Esophagus muscularis mucosa (tissue), 4 donors: ENCODE measurements around the gene MAFB. TPM values are rescaled to one million over a fixed set of nuclear protein-coding genes. Genes with fewer than 3 reads are reported as not detected.
A peak's percentile ranks its signal among the peaks of the same experiment; 100 is the strongest.

ENCODE experiments used
- DNase-seq: peaks from one replicate; pipeline ENCODE4 v3.0.0-alpha.2; 2017; ENCODE audit errors: extremely low spot score
- H3K27ac ChIP-seq, 4 donors: fragments of 200-600 bp; sonication (generic); replicated peaks in 1 of 4; 1 replicate in 3 of 4; 2 replicates in 1 of 4; pipeline ENCODE4 v1.5.1; 2016 to 2019; ENCODE audit warnings: mild to moderate bottlenecking in 1 of 4
- H3K27me3 ChIP-seq, 4 donors: fragments of 200-600 bp; sonication (generic); one replicate each; pipeline versions ENCODE4 v1.5.1 to v1.6.0; 2016 to 2019
- H3K36me3 ChIP-seq, 4 donors: fragments of 200-600 bp; sonication (generic); one replicate each; pipeline ENCODE4 v1.5.1; 2016 to 2019
- H3K4me1 ChIP-seq, 4 donors: fragments of 200-600 bp; sonication (generic); one replicate each; pipeline ENCODE4 v1.5.1; 2016 to 2019
- H3K4me3 ChIP-seq, 4 donors: fragments of 200-600 bp; sonication (generic); 1 replicate in 2 of 4; 2 replicates in 2 of 4; pipeline ENCODE4 v1.5.1; 2016 to 2019; ENCODE audit warnings: mild to moderate bottlenecking in 4 of 4, moderate library complexity in 1 of 4
- H3K9me3 ChIP-seq, 4 donors: fragments of 200-600 bp; sonication (generic); 1 replicate in 3 of 4; 2 replicates in 1 of 4; pipeline ENCODE4 v1.5.1; 2016 to 2019
- CTCF ChIP-seq, 3 experiments: fragments of 200-600 bp in 2 of 3; fragments of 450-650 bp in 1 of 3; sonication (generic) in 2 of 3; IDR thresholded peaks; one replicate each; pipeline ENCODE4 v1.5.1; 2017 to 2019; ENCODE audit warnings: antibody characterized with exemption in 3 of 3, mild to moderate bottlenecking in 2 of 3, moderate library complexity in 1 of 3
- EP300 ChIP-seq: sonication (generic); formaldehyde crosslinking; IDR thresholded peaks from one replicate; pipeline ENCODE4 v1.6.1; 2017; ENCODE audit warnings: antibody characterized with exemption
- POLR2A ChIP-seq: fragments of 450-650 bp; IDR thresholded peaks from one replicate; pipeline ENCODE4 v1.6.1; 2017; ENCODE audit warnings: antibody characterized with exemption, moderate library complexity, mild to moderate bottlenecking, low read depth
- POLR2AphosphoS5 ChIP-seq, 2 donors: sonication (generic); formaldehyde crosslinking; IDR thresholded peaks; one replicate each; pipeline ENCODE4 v1.6.1; 2017; ENCODE audit warnings: antibody characterized with exemption in 2 of 2
- WGBS: methylation state at CpG from one replicate; pipeline ENCODE4 v1.1.5; 2018; 5-methylcytosine and 5-hydroxymethylcytosine counted together
- intact Hi-C: fragments of 100-400 bp; cut with DNase I; formaldehyde crosslinking; loops from one replicate; pipeline ENCODE4 v1.15.1; 2023
- total RNA-seq, 4 donors: library from RNA; depleted of rRNA; stranded (reverse); fragments of >200 nt; gene quantifications; one replicate each; pipeline versions ENCODE4 v1.1.0 to v1.2.1, GENCODE V29; 2016

MAFB gene
- total RNA-seq, 4 donors from 2014 or later, result 34.6 to 77.5 (median 37.3) TPM

GRCh38 chr20:40698281-40698680 lies 9.2 kb upstream of the MAFB start:
- no peaks in the 10 kb centered on the region for H3K4me1 ChIP-seq
- 89% methylated on average over 1 of the region's 1 CpG for WGBS
- no peak overlapping the region for H3K4me3 ChIP-seq
- no peaks in the 10 kb centered on the region for H3K9me3 ChIP-seq
- intact Hi-C loops, result no loop called here
- no peak overlapping the region for H3K27ac ChIP-seq
- peaks cover 0 to 56% (median 9%) of the 10 kb centered on the region in 4 donors for H3K27me3 ChIP-seq
- TF ChIP-seq EP300 (no peak), POLR2AphosphoS5 (IDR thresholded peaks at IDR 0.05) (no peak)
- no peak for DNase-seq
- H3K36me3 ChIP-seq, result no peaks in the 10 kb centered on the region

DNA sequence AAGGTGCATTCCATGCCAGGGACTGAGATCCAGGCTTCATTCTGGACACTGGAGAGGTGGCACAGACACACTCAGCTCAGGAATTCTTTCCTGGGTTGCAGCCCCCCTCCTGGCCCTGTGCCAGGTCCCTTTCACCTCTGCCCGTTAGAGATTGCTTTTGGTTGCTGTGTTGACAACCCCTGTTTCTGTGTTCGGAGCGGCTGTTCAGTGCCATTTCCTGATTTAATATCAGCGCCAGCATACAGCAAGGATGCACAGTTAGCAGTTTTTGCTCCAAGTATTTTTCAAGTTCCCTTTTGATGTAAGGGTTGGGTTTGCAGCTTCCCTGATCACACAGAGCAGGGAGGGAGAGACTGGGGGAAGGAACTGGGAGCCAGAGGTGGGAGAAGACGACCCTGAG lies 8.5 kb upstream of the MAFB start:
- intact Hi-C loops, result no loop called here
- Histone ChIP-seq H3K4me3 (no peak overlapping the region), H3K9me3 (no peaks in the 10 kb centered on the region), H3K27me3 (peaks cover 0 to 63% (median 15%) of the 10 kb centered on the region in 4 donors), H3K27ac (no peak overlapping the region), H3K4me1 (peaks cover 0 to 7% (median 5%) of the 10 kb centered on the region in 4 donors), H3K36me3 (no peaks in the 10 kb centered on the region)
- DNase-seq, result no peak
- WGBS, result 18% methylated on average over 2 of the region's 5 CpGs
- TF ChIP-seq POLR2AphosphoS5 (IDR thresholded peaks at IDR 0.05) (no peak), POLR2A (no peak), CTCF (IDR thresholded peaks at IDR 0.05) (no peak), EP300 (no peak)

DNA sequence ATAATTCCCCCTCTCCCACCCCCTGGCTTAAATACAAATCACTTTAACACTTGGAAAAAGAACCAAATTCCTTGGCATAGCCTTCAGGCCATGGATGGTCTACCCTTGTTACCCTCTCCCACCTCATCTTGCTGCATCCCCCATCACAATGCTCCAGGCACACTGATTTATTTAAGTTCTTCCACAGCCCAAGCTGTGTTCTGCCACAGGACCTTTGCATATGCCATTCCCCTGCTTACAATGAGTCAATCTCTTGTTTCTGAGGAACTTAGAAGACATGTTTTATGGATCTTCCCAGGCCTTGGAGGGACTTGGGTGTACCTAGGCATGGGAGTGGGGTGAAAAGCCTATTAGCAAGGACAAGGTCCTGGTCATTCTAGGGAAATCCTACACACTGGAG lies 6.2 kb upstream of the MAFB start:
- intact Hi-C loops, result no loop called here
- H3K4me3 ChIP-seq, result no peak overlapping the region
- no peaks in the 10 kb centered on the region for H3K9me3 ChIP-seq
- no peak for TF ChIP-seq POLR2AphosphoS5 (IDR thresholded peaks at IDR 0.05)
- TF ChIP-seq EP300, result no peak
- TF ChIP-seq CTCF (IDR thresholded peaks at IDR 0.05), result no peak
- no peak for TF ChIP-seq POLR2A
- H3K27me3 ChIP-seq, result peaks cover 0 to 86% (median 36%) of the 10 kb centered on the region in 4 donors
- H3K36me3 ChIP-seq, result no peaks in the 10 kb centered on the region
- H3K27ac ChIP-seq, result no peak overlapping the region
- peaks cover 8 to 24% (median 20%) of the 10 kb centered on the region in 4 donors for H3K4me1 ChIP-seq
- no peak for DNase-seq

DNA sequence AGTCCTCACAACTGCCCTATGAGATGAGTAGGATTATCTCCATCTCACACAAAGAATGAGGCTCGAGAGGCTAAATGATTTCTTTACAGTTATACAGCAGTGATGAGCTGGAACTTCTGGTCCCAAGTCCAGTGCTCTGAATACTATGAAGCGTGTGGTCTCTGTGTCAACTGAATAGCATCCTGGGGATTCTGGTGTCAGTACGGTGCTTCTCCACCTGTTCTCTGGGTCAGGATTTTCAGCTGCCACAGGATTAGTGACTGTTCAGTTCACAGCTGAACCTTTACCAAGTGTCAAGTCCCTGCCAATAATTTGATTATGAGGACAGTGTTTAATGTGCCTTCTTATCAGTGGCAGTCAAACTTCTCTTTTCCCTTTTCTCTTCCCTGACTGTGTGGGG lies 5.2 kb upstream of the MAFB start:
- Histone ChIP-seq H3K4me3 (no peak overlapping the region), H3K9me3 (no peaks in the 10 kb centered on the region), H3K27me3 (peaks cover 0 to 88% (median 36%) of the 10 kb centered on the region in 4 donors), H3K36me3 (no peaks in the 10 kb centered on the region), H3K27ac (no peak overlapping the region), H3K4me1 (peaks cover 10 to 26% (median 24%) of the 10 kb centered on the region in 4 donors)
- intact Hi-C loops, result loop anchor here (5.0 kb wide), 1 partner anchor 1422 kb away; no protein-coding TSS in a partner anchor
- no peak for DNase-seq
- no peak for TF ChIP-seq CTCF (IDR thresholded peaks at IDR 0.05)
- no peak for TF ChIP-seq EP300
- no peak for TF ChIP-seq POLR2AphosphoS5 (IDR thresholded peaks at IDR 0.05)
- no peak for TF ChIP-seq POLR2A
- WGBS, result 89% methylated on average over 3 of the region's 3 CpGs

- DNase-seq, result no peak
- intact Hi-C loops, result loop anchor here (5.0 kb wide), 1 partner anchor 1420 kb away; no protein-coding TSS in a partner anchor
- H3K27ac ChIP-seq, result no peak overlapping the region
- H3K9me3 ChIP-seq, result no peaks in the 10 kb centered on the region
- peak overlapping the region in 2 of 4 donors; percentile 28 to 74 for H3K4me3 ChIP-seq
- H3K4me1 ChIP-seq, result peaks cover 17 to 39% (median 39%) of the 10 kb centered on the region in 4 donors
- H3K36me3 ChIP-seq, result no peaks in the 10 kb centered on the region
- peaks cover 0 to 78% (median 36%) of the 10 kb centered on the region in 4 donors for H3K27me3 ChIP-seq
- no peak for TF ChIP-seq POLR2A
- no peak for TF ChIP-seq EP300
- no peak for TF ChIP-seq POLR2AphosphoS5 (IDR thresholded peaks at IDR 0.05)
- TF ChIP-seq CTCF (IDR thresholded peaks at IDR 0.05), result no peak
- WGBS, result 14% methylated on average over 31 of the region's 52 CpGs
Observed at GRCh38 chr20:40692240-40693011, 3.4 kb upstream of the MAFB start.
